ENCODE measurements around the gene COG8.

The COG8 gene

DNA sequence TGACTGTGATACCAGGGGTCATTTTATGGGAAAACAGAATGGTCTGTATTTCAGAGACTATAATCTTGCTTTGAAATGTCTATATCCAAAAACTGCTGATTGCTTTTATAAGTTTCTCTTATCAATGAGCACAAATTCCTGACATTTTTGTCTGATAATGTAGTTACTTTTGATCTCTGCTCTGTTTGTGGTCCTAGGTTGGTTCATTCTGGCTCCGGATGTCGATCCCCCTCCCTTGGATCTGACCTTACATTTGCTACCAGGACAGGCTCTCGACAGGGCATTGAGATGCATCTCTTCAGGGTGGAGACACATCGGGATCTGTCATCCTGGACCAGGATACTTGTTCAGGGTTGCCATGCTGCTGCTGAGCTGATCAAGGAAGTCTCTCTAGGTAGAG, 55.5 kb downstream of the COG8 start:
- 94% methylated on average over 4 of the region's 4 CpGs for WGBS
- Histone ChIP-seq H3K27me3 (ENCODE audit: insufficient read depth, low read length) (no peaks in the 10 kb centered on the region), H3K27ac (ENCODE audit: low read depth, low read length) (no peak overlapping the region), H3K36me3 (ENCODE audit: insufficient read depth, low read length) (peaks cover 28% of the 10 kb centered on the region), H3K9ac (ENCODE audit: low read depth, low read length) (no peak overlapping the region), H3K4me1 (ENCODE audit: insufficient read depth, low read length) (no peaks in the 10 kb centered on the region), H3K9me3 (ENCODE audit: insufficient read depth, low read depth, low read length) (0 out of 2 replicates have a peak, but pooled peaks cover 3% of the 10 kb centered on the region), H3K4me3 (ENCODE audit: low read length) (no peak overlapping the region)

DNA sequence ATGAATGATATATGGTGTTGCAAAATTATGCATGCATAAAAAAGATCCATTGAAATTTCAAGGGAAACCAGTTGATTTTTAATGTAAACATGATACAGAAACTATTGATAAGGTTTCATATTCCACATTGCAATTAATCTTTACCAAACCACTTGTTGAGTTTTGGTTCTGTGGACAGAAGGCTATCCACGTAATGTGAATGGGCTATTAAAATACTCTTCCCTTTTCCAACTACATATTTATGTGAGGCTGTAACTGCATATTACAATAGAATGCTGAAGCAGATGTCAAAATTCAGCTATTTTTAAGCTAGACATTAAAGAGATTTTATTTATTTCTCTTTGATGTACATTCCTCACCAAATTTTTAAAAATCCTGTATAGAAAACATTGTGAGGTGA, 62.0 kb downstream of the COG8 start:
- Histone ChIP-seq H3K36me3 (ENCODE audit: insufficient read depth, low read length) (peaks cover 7% of the 10 kb centered on the region; the same call in 1 of the 2 replicates), H3K9ac (ENCODE audit: low read depth, low read length) (no peak overlapping the region), H3K9me3 (ENCODE audit: insufficient read depth, low read depth, low read length) (0 out of 2 replicates have a peak, but pooled peaks cover 3% of the 10 kb centered on the region), H3K27me3 (ENCODE audit: insufficient read depth, low read length) (no peaks in the 10 kb centered on the region), H3K4me1 (ENCODE audit: insufficient read depth, low read length) (no peaks in the 10 kb centered on the region), H3K4me3 (ENCODE audit: low read length) (no peak overlapping the region), H3K27ac (ENCODE audit: low read depth, low read length) (no peak overlapping the region)
- no CpG with 5 or more reads among the region's 1 CpG for WGBS
